Left lung (tissue), 10 donors: Measurements from ENCODE around the gene CRYBB2. TPM values are rescaled to one million over a fixed set of nuclear protein-coding genes. Genes with fewer than 3 reads are reported as not detected.
A peak's percentile ranks its signal among the peaks of the same experiment; 100 is the strongest.
"Not testable (repeated sequence)": the region's sequence is repeated elsewhere in the genome, so short reads cannot be mapped to it uniquely, and the experiment has no call there.

Experiments
- ATAC-seq: fragments of 200-7000 bp; cut with Tn5 transposase; one replicate; pipeline ENCODE4 v1.9.1; 2020; ENCODE audit warnings: moderate library complexity
- DNase-seq, 4 donors: peaks; one replicate each; pipeline ENCODE4 v3.0.0-alpha.2; 2013 to 2020
- H3K27ac ChIP-seq, 2 donors: fragments of 200-600 bp; sonication (generic) in 1 of 2; one replicate each; pipeline versions ENCODE4 v1.5.0 to v1.8.0; 2020 to 2021
- H3K27me3 ChIP-seq, 2 donors: fragments of 200-600 bp; sonication (generic) in 1 of 2; one replicate each; pipeline versions ENCODE4 v1.5.0 to v1.8.0; 2020 to 2021
- H3K36me3 ChIP-seq, 2 donors: fragments of 200-600 bp; sonication (generic) in 1 of 2; one replicate each; pipeline versions ENCODE4 v1.5.0 to v1.8.0; 2020 to 2021
- H3K4me1 ChIP-seq, 2 donors: fragments of 200-600 bp; one replicate each; pipeline ENCODE4 v1.8.0; 2021
- H3K4me3 ChIP-seq, 2 donors: fragments of 200-600 bp; sonication (generic) in 1 of 2; one replicate each; pipeline versions ENCODE4 v1.5.0 to v1.8.0; 2020 to 2021; ENCODE audit warnings: mild to moderate bottlenecking in 1 of 2
- H3K9me3 ChIP-seq, 2 donors: fragments of 200-600 bp; sonication (generic) in 1 of 2; one replicate each; pipeline versions ENCODE4 v1.5.0 to v1.8.0; 2020 to 2021
- CTCF ChIP-seq, 2 donors: fragments of 200-600 bp; sonication (generic) in 1 of 2; IDR thresholded peaks; one replicate each; pipeline versions ENCODE4 v1.5.0 to v1.8.0; 2021; ENCODE audit warnings: antibody characterized with exemption in 2 of 2
- intact Hi-C, 2 donors: fragments of 100-400 bp; cut with DNase I; formaldehyde crosslinking; loops; one replicate each; pipeline versions ENCODE4 v1.11.2 to v1.14.2; 2022
- polyA plus RNA-seq, 6 donors: library from polyadenylated mRNA; unstranded; fragments of 120-200 nt; gene quantifications; one replicate each; pipeline ENCODE4 v1.2.1, GENCODE V29; 2013; ENCODE audit not compliant: insufficient read length in 6 of 6
- total RNA-seq, 2 donors: library from RNA; stranded (reverse); fragmentation: NEBNext Ultra II Directional; extraction: Animal tissue kit (Norgen Biotek cat#: 25700); gene quantifications; one replicate each; pipeline ENCODE4 v1.2.1, GENCODE V29; 2021
- donor health status: DM: no; HTN: yes; CAD: no.
- donor health status: DM: no; HTN: no; CAD: no.

The CRYBB2 gene
- total and polyA plus RNA-seq, 8 donors, result 0.29 to 1.3 (median 0.74) TPM; not detected in 2

- intact Hi-C loops, result no loop called here
Observed at GRCh38 chr22:25200967-25201366, 18.5 kb upstream of the CRYBB2 start.

GRCh38 chr22:25201557-25202273 is 17.7 kb upstream of the CRYBB2 start:
- TF ChIP-seq CTCF (IDR thresholded peaks at IDR 0.05), result no peak
- H3K4me3 ChIP-seq, result no peak overlapping the region
- intact Hi-C loops, result no loop called here
- no peak for DNase-seq
- no peaks in the 10 kb centered on the region for H3K9me3 ChIP-seq
- H3K36me3 ChIP-seq, result peaks cover 0 to 6% of the 10 kb centered on the region in 2 donors
- H3K4me1 ChIP-seq, result no peaks in the 10 kb centered on the region
- ATAC-seq, result no peak
- no peak overlapping the region for H3K27ac ChIP-seq
- H3K27me3 ChIP-seq, result no peaks in the 10 kb centered on the region

More at GRCh38 chr22:25200967-25201366, 18.5 kb upstream of the CRYBB2 start:
- no peak for TF ChIP-seq CTCF (IDR thresholded peaks at IDR 0.05)
- H3K4me1 ChIP-seq, result no peaks in the 10 kb centered on the region
- no peak for DNase-seq
- no peaks in the 10 kb centered on the region for H3K9me3 ChIP-seq
- H3K27me3 ChIP-seq, result no peaks in the 10 kb centered on the region
- H3K27ac ChIP-seq, result no peak overlapping the region
- no peak for ATAC-seq
- H3K4me3 ChIP-seq, result no peak overlapping the region
- H3K36me3 ChIP-seq, result peaks cover 0 to 12% of the 10 kb centered on the region in 2 donors

- Histone ChIP-seq H3K27me3 (no peaks in the 10 kb centered on the region), H3K4me1 (no peaks in the 10 kb centered on the region), H3K9me3 (no peaks in the 10 kb centered on the region), H3K27ac (no peak overlapping the region), H3K4me3 (no peak overlapping the region), H3K36me3 (peaks cover 0 to 3% of the 10 kb centered on the region in 2 donors)
- peak; percentile 76 to 83 for TF ChIP-seq CTCF (IDR thresholded peaks at IDR 0.05)
- DNase-seq (peak in 3 of 4 donors; percentile 23 to 52 (median 39)), ATAC-seq (peak; percentile 90)
- intact Hi-C loops, result no loop called here
Observed at GRCh38 chr22:25202290-25202921, 17.0 kb upstream of the CRYBB2 start.

GRCh38 chr22:25203082-25203481 is 16.4 kb upstream of the CRYBB2 start:
- no peaks in the 10 kb centered on the region for H3K4me1 ChIP-seq
- intact Hi-C loops, result no loop called here

GRCh38 chr22:25204547-25204946 is 14.9 kb upstream of the CRYBB2 start:
- H3K27me3 ChIP-seq, H3K9me3 ChIP-seq, DNase-seq, H3K4me1 ChIP-seq, ATAC-seq, intact Hi-C loops, H3K36me3 ChIP-seq, H3K4me3 ChIP-seq, H3K27ac ChIP-seq: not testable (repeated sequence)

More at GRCh38 chr22:25203082-25203481, 16.4 kb upstream of the CRYBB2 start:
- H3K36me3 ChIP-seq, result no peaks in the 10 kb centered on the region
- no peak overlapping the region for H3K4me3 ChIP-seq
- H3K27me3 ChIP-seq, result no peaks in the 10 kb centered on the region
- no peaks in the 10 kb centered on the region for H3K9me3 ChIP-seq
- no peak overlapping the region for H3K27ac ChIP-seq
- TF ChIP-seq CTCF (IDR thresholded peaks at IDR 0.05), result no peak
- no peak for DNase-seq
- ATAC-seq, result no peak
